ENCODE measurements around the gene OLFML2B. TPM values are rescaled to one million over a fixed set of nuclear protein-coding genes. Genes with fewer than 3 reads are reported as not detected.

OLFML2B gene
- total RNA-seq, 4 donors from 2014 or later: 2.7 to 5.2 (median 3.6) TPM

DNA sequence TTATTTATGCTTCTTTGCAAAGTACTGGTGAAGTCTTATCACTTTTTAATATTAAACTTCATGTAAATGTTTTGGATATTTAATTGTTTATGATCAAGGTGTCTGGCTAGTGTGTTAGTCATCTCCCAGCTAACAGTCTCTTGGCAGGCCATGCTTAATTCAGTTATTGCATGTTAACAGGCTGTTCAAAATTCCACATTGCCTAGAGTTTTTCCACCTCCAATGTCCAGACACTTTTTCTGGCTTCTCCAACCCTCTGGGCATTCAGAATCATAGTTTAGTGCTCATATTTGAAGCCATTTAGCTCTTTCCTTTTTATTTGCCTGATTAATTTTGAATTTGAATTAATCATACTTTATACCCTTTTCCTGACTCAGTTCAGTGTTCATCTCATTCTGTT lies 69.2 kb downstream of the OLFML2B start:
- no peak overlapping the region for H3K4me3 ChIP-seq
- no peak for DNase-seq (ENCODE audit: low spot score in 2 of 2)
- H3K27me3 ChIP-seq: no peaks in the 10 kb centered on the region
- H3K4me1 ChIP-seq: peaks cover 38% of the 10 kb centered on the region
- H3K36me3 ChIP-seq: no peaks in the 10 kb centered on the region
- H3K27ac ChIP-seq: peak overlapping the region; percentile 11
- TF ChIP-seq POLR2A (IDR thresholded peaks at IDR 0.05) (no peak), EP300 (IDR thresholded peaks at IDR 0.05) (no peak), POLR2AphosphoS5 (IDR thresholded peaks at IDR 0.05) (no peak)
- TF ChIP-seq, protein P1, sequence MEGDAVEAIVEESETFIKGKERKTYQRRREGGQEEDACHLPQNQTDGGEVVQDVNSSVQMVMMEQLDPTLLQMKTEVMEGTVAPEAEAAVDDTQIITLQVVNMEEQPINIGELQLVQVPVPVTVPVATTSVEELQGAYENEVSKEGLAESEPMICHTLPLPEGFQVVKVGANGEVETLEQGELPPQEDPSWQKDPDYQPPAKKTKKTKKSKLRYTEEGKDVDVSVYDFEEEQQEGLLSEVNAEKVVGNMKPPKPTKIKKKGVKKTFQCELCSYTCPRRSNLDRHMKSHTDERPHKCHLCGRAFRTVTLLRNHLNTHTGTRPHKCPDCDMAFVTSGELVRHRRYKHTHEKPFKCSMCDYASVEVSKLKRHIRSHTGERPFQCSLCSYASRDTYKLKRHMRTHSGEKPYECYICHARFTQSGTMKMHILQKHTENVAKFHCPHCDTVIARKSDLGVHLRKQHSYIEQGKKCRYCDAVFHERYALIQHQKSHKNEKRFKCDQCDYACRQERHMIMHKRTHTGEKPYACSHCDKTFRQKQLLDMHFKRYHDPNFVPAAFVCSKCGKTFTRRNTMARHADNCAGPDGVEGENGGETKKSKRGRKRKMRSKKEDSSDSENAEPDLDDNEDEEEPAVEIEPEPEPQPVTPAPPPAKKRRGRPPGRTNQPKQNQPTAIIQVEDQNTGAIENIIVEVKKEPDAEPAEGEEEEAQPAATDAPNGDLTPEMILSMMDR (IDR thresholded peaks at IDR 0.05): no peak
- no peaks in the 10 kb centered on the region for H3K9me3 ChIP-seq

DNA sequence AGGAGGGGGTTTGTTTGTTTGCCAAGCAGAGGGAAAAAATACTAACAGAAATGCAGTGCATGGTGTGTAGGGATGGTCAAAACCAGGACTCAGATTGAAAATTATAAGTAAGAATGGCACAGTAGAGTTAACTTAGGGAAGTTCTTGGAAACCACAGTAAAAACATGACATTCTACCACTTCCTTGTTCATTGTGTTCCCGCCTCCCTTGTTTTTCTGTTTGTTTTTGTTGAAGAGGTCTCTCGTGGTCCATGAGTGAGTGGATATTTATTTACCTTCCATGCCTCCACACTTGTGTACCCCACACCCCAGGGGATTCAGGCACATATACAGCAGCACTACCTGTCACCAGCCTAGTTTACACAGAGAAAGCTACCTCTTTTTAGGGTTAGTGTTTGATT lies 69.6 kb downstream of the OLFML2B start:
- Histone ChIP-seq H3K4me3 (no peak overlapping the region), H3K27ac (peak overlapping the region; percentile 11), H3K36me3 (no peaks in the 10 kb centered on the region), H3K27me3 (no peaks in the 10 kb centered on the region), H3K4me1 (peaks cover 38% of the 10 kb centered on the region), H3K9me3 (no peaks in the 10 kb centered on the region)
- 45% methylated on average over 2 of the region's 2 CpGs for WGBS
- DNase-seq (ENCODE audit: low spot score in 2 of 2): no peak
- TF ChIP-seq POLR2A (IDR thresholded peaks at IDR 0.05) (no peak), POLR2AphosphoS5 (IDR thresholded peaks at IDR 0.05) (no peak), EP300 (IDR thresholded peaks at IDR 0.05) (no peak)
- TF ChIP-seq, protein P1 (IDR thresholded peaks at IDR 0.05): no peak

DNA sequence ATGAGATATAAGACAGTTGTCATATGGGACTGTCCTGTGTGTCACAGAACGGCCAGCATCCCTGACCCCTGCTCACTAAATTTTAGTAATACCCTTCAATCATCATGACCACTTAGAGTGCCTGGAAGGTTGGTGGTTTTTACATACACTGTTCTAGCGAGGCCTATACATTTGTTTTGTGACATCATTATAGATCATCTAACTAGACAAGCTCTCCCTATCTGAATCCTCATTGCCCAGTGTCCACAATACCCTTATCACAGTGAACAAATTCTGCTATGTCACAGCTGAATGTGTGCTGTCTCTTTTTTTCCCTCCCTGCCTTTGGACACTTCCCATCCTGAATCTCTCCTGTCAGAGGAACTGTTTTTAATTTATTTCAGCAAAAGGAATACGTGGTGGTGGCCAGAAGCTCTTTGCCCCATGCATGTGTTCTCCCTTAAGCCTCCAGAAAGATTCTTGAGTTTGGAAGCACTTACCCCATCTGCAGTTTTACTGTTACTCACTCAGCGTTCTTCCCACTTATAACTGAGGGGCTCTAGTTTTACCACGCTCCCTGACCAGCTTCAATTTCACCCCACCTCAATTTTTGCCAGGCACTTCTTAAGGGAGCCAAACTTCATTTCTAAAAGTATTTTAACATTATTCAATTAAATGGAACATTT lies 70.3 kb downstream of the OLFML2B start:
- no peaks in the 10 kb centered on the region for H3K27me3 ChIP-seq
- no peaks in the 10 kb centered on the region for H3K9me3 ChIP-seq
- TF ChIP-seq, protein P1 (IDR thresholded peaks at IDR 0.05): no peak
- TF ChIP-seq EP300 (IDR thresholded peaks at IDR 0.05) (no peak), POLR2AphosphoS5 (IDR thresholded peaks at IDR 0.05) (no peak), POLR2A (IDR thresholded peaks at IDR 0.05) (no peak)
- peaks cover 38% of the 10 kb centered on the region for H3K4me1 ChIP-seq
- H3K36me3 ChIP-seq: no peaks in the 10 kb centered on the region
- no peak overlapping the region for H3K4me3 ChIP-seq
- no peak for DNase-seq (ENCODE audit: low spot score in 2 of 2)
- 74% methylated on average over 5 of the region's 5 CpGs for WGBS
- H3K27ac ChIP-seq: peak overlapping the region; percentile 11

DNA sequence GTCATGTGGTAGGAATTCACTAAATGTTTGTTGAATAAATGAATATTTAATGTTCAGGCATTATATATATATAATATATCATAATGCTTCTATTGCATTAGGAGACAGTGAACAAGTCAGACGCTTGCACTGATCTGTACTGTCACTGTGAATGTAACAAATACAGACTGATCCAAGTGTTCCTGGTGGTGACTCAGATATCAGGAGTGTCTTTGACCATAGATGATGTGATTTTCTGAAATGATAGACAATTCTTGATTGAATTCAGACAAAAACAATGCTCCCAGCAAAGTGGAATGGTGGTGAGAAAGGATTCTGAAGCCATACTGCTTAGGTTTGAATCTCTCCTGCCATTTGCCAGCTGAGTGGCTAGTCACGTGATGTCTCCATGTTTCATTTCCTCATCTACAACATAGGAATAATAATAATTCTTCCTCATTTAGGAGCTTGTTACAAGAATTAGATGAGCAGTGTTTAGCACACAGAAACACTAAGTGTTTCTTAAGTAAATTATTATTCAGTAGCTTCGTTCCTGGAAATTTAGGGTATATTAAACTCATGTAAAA lies 71.0 kb downstream of the OLFML2B start:
- Histone ChIP-seq H3K9me3 (no peaks in the 10 kb centered on the region), H3K27me3 (no peaks in the 10 kb centered on the region), H3K4me3 (no peak overlapping the region), H3K27ac (peak overlapping the region; percentile 9), H3K4me1 (peaks cover 38% of the 10 kb centered on the region), H3K36me3 (no peaks in the 10 kb centered on the region)
- no peak for DNase-seq (ENCODE audit: low spot score in 2 of 2)
- WGBS: 80% methylated on average over 3 of the region's 3 CpGs
- TF ChIP-seq POLR2AphosphoS5 (IDR thresholded peaks at IDR 0.05) (no peak), POLR2A (IDR thresholded peaks at IDR 0.05) (no peak), EP300 (IDR thresholded peaks at IDR 0.05) (no peak)
- TF ChIP-seq, protein P1 (IDR thresholded peaks at IDR 0.05): no peak

DNA sequence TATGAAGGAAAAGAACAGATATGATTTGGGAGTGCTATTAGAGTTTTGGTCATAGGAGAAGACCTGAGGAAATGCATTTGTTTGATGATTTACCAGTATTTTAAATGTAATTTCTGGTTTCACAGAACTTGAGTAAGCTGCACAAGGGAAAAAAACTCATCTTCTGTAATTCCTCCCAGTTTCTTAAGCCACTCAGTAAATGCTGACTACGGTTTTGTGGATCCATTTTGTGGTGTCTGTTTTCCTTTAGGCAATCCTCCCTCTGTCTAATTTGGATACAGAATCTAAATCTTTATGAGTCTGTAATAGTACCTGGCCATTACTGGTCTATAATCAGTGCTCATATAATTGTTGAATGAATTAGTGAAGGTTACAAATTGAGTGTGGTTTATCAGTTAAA lies 72.0 kb downstream of the OLFML2B start:
- 88% methylated on average over 1 of the region's 1 CpG for WGBS
- no peak overlapping the region for H3K4me3 ChIP-seq
- no peak for TF ChIP-seq EP300 (IDR thresholded peaks at IDR 0.05)
- no peak for TF ChIP-seq POLR2AphosphoS5 (IDR thresholded peaks at IDR 0.05)
- DNase-seq (ENCODE audit: low spot score in 2 of 2): no peak
- peaks cover 38% of the 10 kb centered on the region for H3K4me1 ChIP-seq
- no peaks in the 10 kb centered on the region for H3K9me3 ChIP-seq
- H3K27me3 ChIP-seq: no peaks in the 10 kb centered on the region
- no peaks in the 10 kb centered on the region for H3K36me3 ChIP-seq
- no peak overlapping the region for H3K27ac ChIP-seq

Measured in suprapubic skin (tissue), 4 donors.